ENCODE data around the gene GET4. TPM values are rescaled to one million over a fixed set of nuclear protein-coding genes. Genes with fewer than 3 reads are reported as not detected.

The GET4 gene
- total and polyA plus RNA-seq, 2 of the 13 experiments (the other 11 are each of a cell fraction or from before 2014, with no cell fraction given): 28.2 to 35.2 TPM

DNA sequence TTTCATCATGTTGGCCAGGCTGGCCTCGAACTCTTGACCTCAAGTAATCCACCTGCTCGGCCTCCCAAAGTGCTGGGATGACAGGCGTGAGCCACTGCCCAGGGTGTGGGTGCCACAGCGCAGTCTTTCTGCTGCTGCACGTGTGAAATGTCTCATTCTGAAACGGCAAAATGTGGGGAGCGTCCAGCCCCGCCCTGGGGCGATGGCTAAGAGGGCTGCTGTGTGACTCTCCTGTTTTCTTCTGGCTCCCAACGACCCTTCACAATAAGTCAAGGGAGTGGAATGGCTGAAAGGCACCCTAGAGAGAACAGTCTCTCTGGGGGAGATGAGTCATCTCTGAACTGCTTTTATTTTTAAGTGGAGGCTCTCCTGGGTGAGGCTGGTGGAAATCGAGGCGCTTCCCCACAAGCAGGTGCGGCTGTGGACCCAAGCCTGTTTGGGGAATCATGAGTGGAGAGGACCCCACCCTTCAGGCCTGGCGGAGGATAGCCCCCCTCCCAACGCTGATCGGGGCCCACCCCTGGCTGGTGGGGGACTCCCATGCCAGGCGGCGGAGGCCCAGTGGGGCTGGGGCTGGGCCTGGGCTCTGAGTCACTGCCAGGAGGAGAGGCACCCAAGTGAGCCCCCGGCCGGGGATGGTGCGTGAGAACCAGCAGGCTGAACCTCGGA lies 60.2 kb downstream of the GET4 start (continued):
- TF ChIP-seq ZNF18 (CRISPR knock-in tag; IDR thresholded peaks at IDR 0.05; ENCODE audit: insufficient replicate concordance) (no peak), ZNF431 (CRISPR knock-in tag; IDR thresholded peaks at IDR 0.05; ENCODE audit: borderline replicate concordance, low read depth) (no peak)

DNA sequence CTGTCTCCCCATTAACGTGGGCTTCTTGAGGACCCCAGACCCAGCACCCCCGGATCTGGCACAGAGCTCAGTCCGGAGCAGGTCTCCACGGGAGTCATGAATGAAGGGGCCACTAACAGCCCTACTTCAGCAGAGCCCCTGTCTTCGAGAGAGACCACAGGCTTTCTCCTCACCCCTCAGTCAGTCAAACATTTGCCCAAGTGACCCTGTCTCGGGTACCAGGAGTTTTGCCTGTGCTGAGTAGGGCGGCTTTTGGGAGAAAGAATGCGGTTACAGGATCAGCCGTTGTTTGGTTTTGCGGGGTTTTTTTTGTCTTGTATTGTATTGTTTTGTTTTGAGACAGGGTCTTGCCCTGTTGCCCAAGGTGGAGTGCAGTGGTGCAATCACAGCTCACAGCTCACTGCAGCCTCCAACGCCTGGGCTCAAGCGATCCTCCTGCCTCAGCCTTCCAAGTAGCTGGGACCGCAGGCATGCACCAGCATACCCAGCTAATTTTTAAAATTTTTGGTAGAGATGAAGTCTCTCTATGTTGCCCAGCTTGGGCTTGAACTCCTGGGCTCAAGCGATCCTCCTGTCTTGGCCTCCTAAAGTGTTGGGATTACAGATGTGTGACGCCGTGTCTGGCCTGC lies 61.6 kb downstream of the GET4 start:
- no TSS peak for BruUV-seq (replicated peaks)
- POLR2A ChIA-PET: no interaction called here
- TF ChIP-seq, protein P1, sequence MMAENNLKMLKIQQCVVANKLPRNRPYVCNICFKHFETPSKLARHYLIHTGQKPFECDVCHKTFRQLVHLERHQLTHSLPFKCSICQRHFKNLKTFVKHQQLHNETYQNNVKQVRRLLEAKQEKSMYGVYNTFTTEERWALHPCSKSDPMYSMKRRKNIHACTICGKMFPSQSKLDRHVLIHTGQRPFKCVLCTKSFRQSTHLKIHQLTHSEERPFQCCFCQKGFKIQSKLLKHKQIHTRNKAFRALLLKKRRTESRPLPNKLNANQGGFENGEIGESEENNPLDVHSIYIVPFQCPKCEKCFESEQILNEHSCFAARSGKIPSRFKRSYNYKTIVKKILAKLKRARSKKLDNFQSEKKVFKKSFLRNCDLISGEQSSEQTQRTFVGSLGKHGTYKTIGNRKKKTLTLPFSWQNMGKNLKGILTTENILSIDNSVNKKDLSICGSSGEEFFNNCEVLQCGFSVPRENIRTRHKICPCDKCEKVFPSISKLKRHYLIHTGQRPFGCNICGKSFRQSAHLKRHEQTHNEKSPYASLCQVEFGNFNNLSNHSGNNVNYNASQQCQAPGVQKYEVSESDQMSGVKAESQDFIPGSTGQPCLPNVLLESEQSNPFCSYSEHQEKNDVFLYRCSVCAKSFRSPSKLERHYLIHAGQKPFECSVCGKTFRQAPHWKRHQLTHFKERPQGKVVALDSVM (CRISPR knock-in tag; IDR thresholded peaks at IDR 0.05): peak; percentile 75
- TF ChIP-seq MZF1 (CRISPR knock-in tag; IDR thresholded peaks at IDR 0.05; ENCODE audit: borderline replicate concordance) (no peak), U2AF1 (optimal IDR thresholded peaks at IDR 0.05; ENCODE audit: low read depth, low read length) (no peak), KDM3A (CRISPR knock-in tag; IDR thresholded peaks at IDR 0.05; ENCODE audit: low read depth) (no peak), SMARCC2 (IDR thresholded peaks at IDR 0.05) (no peak), SMC3 (IDR thresholded peaks at IDR 0.05; ENCODE audit: low read length) (no peak), ZBTB44 (CRISPR knock-in tag; IDR thresholded peaks at IDR 0.05) (no peak), ZBTB33 (CRISPR knock-in tag; IDR thresholded peaks at IDR 0.05) (0 out of 2 replicates have a peak, but pooled peaks have one; percentile 17), ZNF891 (CRISPR knock-in tag; IDR thresholded peaks at IDR 0.05) (no peak)
- TF ChIP-seq, protein P2, sequence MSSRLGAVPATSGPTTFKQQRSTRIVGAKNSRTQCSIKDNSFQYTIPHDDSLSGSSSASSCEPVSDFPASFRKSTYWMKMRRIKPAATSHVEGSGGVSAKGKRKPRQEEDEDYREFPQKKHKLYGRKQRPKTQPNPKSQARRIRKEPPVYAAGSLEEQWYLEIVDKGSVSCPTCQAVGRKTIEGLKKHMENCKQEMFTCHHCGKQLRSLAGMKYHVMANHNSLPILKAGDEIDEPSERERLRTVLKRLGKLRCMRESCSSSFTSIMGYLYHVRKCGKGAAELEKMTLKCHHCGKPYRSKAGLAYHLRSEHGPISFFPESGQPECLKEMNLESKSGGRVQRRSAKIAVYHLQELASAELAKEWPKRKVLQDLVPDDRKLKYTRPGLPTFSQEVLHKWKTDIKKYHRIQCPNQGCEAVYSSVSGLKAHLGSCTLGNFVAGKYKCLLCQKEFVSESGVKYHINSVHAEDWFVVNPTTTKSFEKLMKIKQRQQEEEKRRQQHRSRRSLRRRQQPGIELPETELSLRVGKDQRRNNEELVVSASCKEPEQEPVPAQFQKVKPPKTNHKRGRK (CRISPR knock-in tag; IDR thresholded peaks at IDR 0.05): no peak

More for the DNA sequence above, 61.6 kb downstream of the GET4 start:
- Histone ChIP-seq H3K36me3 (replicated peaks in 1 of 2; ENCODE audit: control insufficient read depth in 1 of 2, insufficient read depth in 2 of 2, low read length in 2 of 2) (no peaks in the 10 kb centered on the region), H3K27ac (ENCODE audit: extremely low read length, insufficient read depth, low read length) (no peak overlapping the region), H3K4me1 (ENCODE audit: insufficient read depth, low read length) (peaks cover 9% of the 10 kb centered on the region), H2AFZ (ENCODE audit: low read length) (no peak overlapping the region), H3K4me3 (replicated peaks in 1 of 3; ENCODE audit: insufficient read depth in 1 of 3, low read depth in 2 of 3, low read length in 3 of 3) (no peak overlapping the region), H3K9me3 (ENCODE audit: low read length) (no peaks in the 10 kb centered on the region), H4K20me1 (ENCODE audit: insufficient read depth, low read length) (no peaks in the 10 kb centered on the region), H3K9ac (ENCODE audit: insufficient read depth, low read depth, low read length) (no peak overlapping the region), H3K79me2 (ENCODE audit: insufficient read depth, low read length) (no peaks in the 10 kb centered on the region), H3K4me2 (ENCODE audit: low read depth, low read length) (no peak overlapping the region), H3K27me3 (ENCODE audit: control insufficient read depth in 1 of 2, insufficient read depth in 2 of 2, low read length in 2 of 2) (no peaks in the 10 kb centered on the region)
- no peak for ATAC-seq
- CTCF ChIA-PET (ENCODE audit: low intra/inter-chr PET ratio, low total read pairs): no interaction called here
- 90% methylated on average over 15 of the region's 16 CpGs for WGBS (ENCODE audit: low lambda C conversion rate)
- in situ Hi-C loops (cut with HindIII; ENCODE audit: extremely low pct_ligation_motif_present, low pct_unique_long_range_greater_than_20kb) (no loop called here), intact Hi-C loops (cut with micrococcal nuclease; ENCODE audit: unreplicated experiment) (no loop called here)
- DNase-seq (ENCODE audit: low spot score): no peak
- FAIRE-seq: no peak

All from HepG2 (cell line).